ENCODE data around the gene MTA3. TPM values are rescaled to one million over a fixed set of nuclear protein-coding genes. Genes with fewer than 3 reads are reported as not detected.

MTA3 gene
- total and polyA plus RNA-seq, 9 of the 15 experiments (the other 6 are each of a cell fraction or from before 2014, with no cell fraction given) = 12.4 to 39.6 (median 23.5) TPM

DNA sequence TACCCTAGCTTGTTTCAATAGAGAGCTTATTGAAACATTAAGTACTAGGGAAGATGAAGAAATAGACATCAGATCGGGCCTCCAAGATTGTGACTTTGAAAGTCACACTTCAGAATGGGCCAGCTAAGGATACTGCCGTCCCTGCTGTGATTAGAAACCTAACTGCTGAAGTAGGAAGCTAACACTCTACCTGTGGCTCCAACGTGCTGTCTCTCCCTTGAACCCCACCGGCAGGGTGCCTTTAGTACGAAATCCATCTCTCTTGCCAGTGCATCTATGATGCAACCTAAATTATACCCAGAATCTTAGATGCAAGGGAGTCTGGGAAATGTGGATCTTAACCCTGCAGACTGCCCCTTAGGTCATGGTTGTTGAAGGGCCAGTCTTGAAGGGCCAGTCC is 116.9 kb downstream of the MTA3 start:
- FAIRE-seq (no peak), ATAC-seq (no peak)

DNA sequence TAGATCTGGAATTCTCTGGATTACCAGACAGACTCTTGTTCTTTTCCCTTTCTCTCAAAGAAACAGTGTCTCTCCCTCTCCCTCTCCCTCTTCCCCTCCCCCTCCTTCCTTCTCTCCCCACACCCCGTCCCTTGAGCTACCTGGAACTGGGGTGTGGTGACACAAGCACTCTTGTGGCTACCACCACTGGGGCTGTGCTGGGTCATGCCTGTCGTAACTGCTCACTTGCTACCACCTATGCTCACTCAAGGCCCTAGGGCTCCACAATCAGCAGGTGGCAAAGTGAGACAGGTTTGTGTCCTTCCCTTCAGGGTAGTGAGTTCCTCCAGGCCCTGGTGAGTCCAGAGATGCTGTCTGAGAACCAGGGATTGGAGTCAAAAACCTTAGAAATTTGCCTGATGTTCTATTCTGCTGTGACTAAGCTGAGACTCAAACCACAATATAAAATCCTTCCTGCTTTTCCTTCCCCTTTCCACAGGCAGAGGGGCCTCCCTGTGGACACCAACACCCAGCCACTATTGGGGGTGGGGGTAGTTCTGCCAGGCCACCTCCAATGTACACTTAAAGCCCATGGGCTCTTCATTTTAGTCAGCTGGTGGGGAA is 124.7 kb downstream of the MTA3 start:
- Histone ChIP-seq H3K79me2 (ENCODE audit: control insufficient read depth, insufficient read depth, low read length) (no peaks in the 10 kb centered on the region), H3K36me3 (ENCODE audit: control insufficient read depth, insufficient read depth, low read length) (no peaks in the 10 kb centered on the region), H3K4me1 (replicated peaks in 1 of 2; ENCODE audit: control insufficient read depth in 2 of 2, insufficient read depth in 2 of 2, low read length in 2 of 2) (peaks cover 4 to 7% of the 10 kb centered on the region in 2 experiments; a peak in 3 of 5 replicates), H3K4me3 (no peak overlapping the region), H3K4me2 (ENCODE audit: insufficient read depth, low read length) (no peak overlapping the region), H3K9me1 (ENCODE audit: control insufficient read depth, insufficient read depth, low read length) (no peaks in the 10 kb centered on the region), H3K9me3 (replicated peaks; ENCODE audit: control insufficient read depth, insufficient read depth, low read depth, low read length) (no peaks in the 10 kb centered on the region), H2AFZ (ENCODE audit: low read depth, low read length) (0 out of 2 replicates have a peak overlapping the region, but pooled peaks have one; percentile 3), H3K9ac (ENCODE audit: insufficient read depth in 1 of 2, low read depth in 2 of 2, low read length in 2 of 2) (peak overlapping the region in 1 of 2 experiments; percentile 78; a peak in 1 of 4 replicates), H3K27me3 (ENCODE audit: control insufficient read depth in 2 of 2, insufficient read depth in 2 of 2, low read length in 2 of 2) (no peaks in the 10 kb centered on the region), H4K20me1 (replicated peaks; ENCODE audit: control insufficient read depth, insufficient read depth, low read length) (no peaks in the 10 kb centered on the region), H3K27ac (ENCODE audit: extremely low read depth, low read depth, low read length) (no peak overlapping the region)
- DNase-seq (ENCODE audit: extremely low read depth in 1 of 4, low spot score in 3 of 4) = peak; percentile 13 to 55 (median 22)
- ChIA-PET CTCF (ENCODE audit: low intra/inter-chr PET ratio) (no interaction called here), POLR2A (interaction anchor here (0.6 to 0.7 kb wide), 2 partner anchors 38 to 88 kb away, joined by 3 to 5 read pairs; no protein-coding TSS in a partner anchor)
- ATAC-seq = peak; percentile 91
- in situ Hi-C loops (cut with MboI) (no loop called here), intact Hi-C loops (cut with micrococcal nuclease) (no loop called here)
- WGBS (ENCODE audit: insufficient coverage, low coverage, missing lambda C conversion rate) = 11% methylated on average over 2 of the region's 2 CpGs
- BruUV-seq (replicated peaks) = no TSS peak
- FAIRE-seq = peak; percentile 15
- TF ChIP-seq CREB5 (CRISPR knock-in tag; IDR thresholded peaks at IDR 0.05) = no peak
- no peak for TF ChIP-seq KLF1 (tag; IDR thresholded peaks at IDR 0.05)
- no peak for TF ChIP-seq ZNF143 (CRISPR knock-in tag; IDR thresholded peaks at IDR 0.05)
- TF ChIP-seq SETDB1 (IDR thresholded peaks at IDR 0.05; ENCODE audit: low read length) = no peak
- no peak for TF ChIP-seq SOX6 (IDR thresholded peaks at IDR 0.05)
- TF ChIP-seq TAF9B (IDR thresholded peaks at IDR 0.05; ENCODE audit: partially characterized antibody) = no peak
- no peak for TF ChIP-seq KAT8 (IDR thresholded peaks at IDR 0.05; ENCODE audit: low read depth)
- TF ChIP-seq ZKSCAN1 (IDR thresholded peaks at IDR 0.05; ENCODE audit: low read depth, low read length) = no peak
- TF ChIP-seq ZNF23 (CRISPR knock-in tag; IDR thresholded peaks at IDR 0.05) = no peak
- no peak for TF ChIP-seq CTCF (IDR thresholded peaks at IDR 0.05 in 2 of 3, conservative IDR thresholded peaks at IDR 0.05 in 1 of 3; ENCODE audit: insufficient read depth in 2 of 3, low read depth in 1 of 3, low read length in 3 of 3)
- TF ChIP-seq KLF10 (CRISPR knock-in tag; IDR thresholded peaks at IDR 0.05) = no peak

More for the DNA sequence above, 116.9 kb downstream of the MTA3 start:
- no peak overlapping the region for H3K27ac ChIP-seq (ENCODE audit: extremely low read depth, low read depth, low read length)
- no peaks in the 10 kb centered on the region for H3K27me3 ChIP-seq (ENCODE audit: control insufficient read depth in 2 of 2, insufficient read depth in 2 of 2, low read length in 2 of 2)
- no peaks in the 10 kb centered on the region for H3K79me2 ChIP-seq (ENCODE audit: control insufficient read depth, insufficient read depth, low read length)
- H3K9ac ChIP-seq (ENCODE audit: insufficient read depth in 1 of 2, low read depth in 2 of 2, low read length in 2 of 2) = no peak overlapping the region
- in situ Hi-C loops (cut with MboI) = no loop called here
- DNase-seq (ENCODE audit: extremely low read depth in 1 of 4, low spot score in 3 of 4) = no peak
- H4K20me1 ChIP-seq (replicated peaks; ENCODE audit: control insufficient read depth, insufficient read depth, low read length) = no peaks in the 10 kb centered on the region
- CTCF ChIA-PET (ENCODE audit: low intra/inter-chr PET ratio) = no interaction called here
- H3K9me3 ChIP-seq (replicated peaks; ENCODE audit: control insufficient read depth, insufficient read depth, low read depth, low read length) = no peaks in the 10 kb centered on the region
- no peaks in the 10 kb centered on the region for H3K4me1 ChIP-seq (replicated peaks in 1 of 2; ENCODE audit: control insufficient read depth in 2 of 2, insufficient read depth in 2 of 2, low read length in 2 of 2)
- no peak overlapping the region for H2AFZ ChIP-seq (ENCODE audit: low read depth, low read length)
- H3K9me1 ChIP-seq (ENCODE audit: control insufficient read depth, insufficient read depth, low read length) = no peaks in the 10 kb centered on the region
- no TSS peak for BruUV-seq (replicated peaks)
- H3K4me2 ChIP-seq (ENCODE audit: insufficient read depth, low read length) = no peak overlapping the region
- 42% methylated on average over 5 of the region's 5 CpGs for WGBS (ENCODE audit: insufficient coverage, low coverage, missing lambda C conversion rate)
- POLR2A ChIA-PET = no interaction called here
- intact Hi-C loops (cut with micrococcal nuclease) = no loop called here
- H3K36me3 ChIP-seq (ENCODE audit: control insufficient read depth, insufficient read depth, low read length) = no peaks in the 10 kb centered on the region
- TF ChIP-seq HNRNPLL (IDR thresholded peaks at IDR 0.05; ENCODE audit: low read depth, low read length, poor library complexity, severe bottlenecking) (no peak), EWSR1 (IDR thresholded peaks at IDR 0.05; ENCODE audit: borderline replicate concordance, low read depth, partially characterized antibody) (no peak)
- no peak overlapping the region for H3K4me3 ChIP-seq

All from K562 (cell line).